BJ (cell line): ENCODE data around the gene C20orf173. TPM values are rescaled to one million over a fixed set of nuclear protein-coding genes. Genes with fewer than 3 reads are reported as not detected.
"Not testable (repeated sequence)": the region's sequence is repeated elsewhere in the genome, so short reads cannot be mapped to it uniquely, and the experiment has no call there.

Source experiments
- CTCF ChIA-PET: fragments of 350-600 bp; formaldehyde crosslinking; extraction: SDS; loops from one replicate; lab custom pipeline; 2021; ENCODE audit warnings: antibody characterized with exemption, inconsistent platforms; lab: Yijun Ruan, JAX
- POLR2A ChIA-PET: fragments of 300-600 bp; sonication (Branson Sonifier 250); formaldehyde crosslinking; extraction: SDS; loops from one replicate; lab custom pipeline; 2021; ENCODE audit warnings: antibody characterized with exemption; lab: Charles Lee
- DNase-seq: peaks from one replicate; pipeline ENCODE4 v3.0.0-alpha.2; 2011; ENCODE audit warnings: low read depth
- H3K27me3 ChIP-seq: 2 replicates; pipeline ENCODE4 v1.6.0; 2011; ENCODE audit warnings: low read length; ENCODE audit not compliant: control insufficient read depth, insufficient read depth
- H3K36me3 ChIP-seq: 2 replicates; pipeline ENCODE4 v1.5.1; 2011; ENCODE audit warnings: low read length; ENCODE audit not compliant: control insufficient read depth, insufficient read depth
- H3K4me3 ChIP-seq: 2 replicates; pipeline ENCODE4 v1.5.1; 2011; ENCODE audit warnings: low read depth, mild to moderate bottlenecking, control low read depth, low read length
- CTCF ChIP-seq: IDR thresholded peaks from 2 replicates; pipeline ENCODE4 v1.5.1; 2011; ENCODE audit warnings: low read depth, mild to moderate bottlenecking, control low read depth, inconsistent platforms, low read length, moderate library complexity; ENCODE audit not compliant: insufficient read depth
- polyA plus RNA-seq: library from polyadenylated mRNA; depleted of rRNA; stranded (reverse); fragments of >200 nt; gene quantifications from 2 replicates; pipeline ENCODE4 v1.2.3, GENCODE V29; 2011

C20orf173 gene
- polyA plus RNA-seq, 1 experiment: not detected

- Histone ChIP-seq H3K27me3 (no peaks in the 10 kb centered on the region), H3K4me3 (no peak overlapping the region), H3K36me3 (peaks cover 22% of the 10 kb centered on the region)
- ChIA-PET POLR2A (no interaction called here), CTCF (no interaction called here)
- no peak for DNase-seq
- TF ChIP-seq CTCF: no peak
These were observed 29.7 kb upstream of the C20orf173 start for GRCh38 chr20:35559042-35559693.

GRCh38 chr20:35558451-35558850 is 29.0 kb upstream of the C20orf173 start:
- no peak for DNase-seq
- peaks cover 26% of the 10 kb centered on the region for H3K36me3 ChIP-seq
- no peaks in the 10 kb centered on the region for H3K27me3 ChIP-seq
- ChIA-PET CTCF (interaction anchor here (0.6 kb wide), 1 partner anchor 104 kb away, joined by 3 read pairs; no protein-coding TSS in a partner anchor), POLR2A (no interaction called here)
- no peak overlapping the region for H3K4me3 ChIP-seq
- TF ChIP-seq CTCF: no peak

GRCh38 chr20:35556871-35557270 is 27.4 kb upstream of the C20orf173 start:
- no peak for TF ChIP-seq CTCF
- DNase-seq: no peak
- POLR2A ChIA-PET: no interaction called here
- Histone ChIP-seq H3K36me3 (peaks cover 30% of the 10 kb centered on the region), H3K27me3 (no peaks in the 10 kb centered on the region), H3K4me3 (no peak overlapping the region)
- CTCF ChIA-PET: no interaction called here

- peaks cover 30% of the 10 kb centered on the region for H3K36me3 ChIP-seq
- H3K4me3 ChIP-seq: no peak overlapping the region
- POLR2A ChIA-PET: interaction anchor here (0.5 kb wide), 1 partner anchor 62 kb away, joined by 3 read pairs; no protein-coding TSS in a partner anchor
- CTCF ChIA-PET: no interaction called here
- no peaks in the 10 kb centered on the region for H3K27me3 ChIP-seq
- no peak for TF ChIP-seq CTCF
- no peak for DNase-seq
These were observed 26.6 kb upstream of the C20orf173 start for GRCh38 chr20:35555951-35556645.

- peaks cover 33% of the 10 kb centered on the region for H3K36me3 ChIP-seq
- H3K4me3 ChIP-seq, CTCF ChIA-PET, DNase-seq, POLR2A ChIA-PET, H3K27me3 ChIP-seq: not testable (repeated sequence)
These were observed 26.0 kb upstream of the C20orf173 start for GRCh38 chr20:35555461-35555860.
